OCI-LY3 (cell line): ENCODE measurements around the gene GALNT10.

Source experiments
- H2AFZ ChIP-seq: fragments of 200-600, 300-600 bp; shearing (Covaris generic); 2 replicates; pipeline ENCODE4 v1.6.0; 2014; ENCODE audit warnings: antibody characterized with exemption, low read depth, low read length
- H3K27ac ChIP-seq: fragments of 200-600, 300-600 bp; sonication (generic); 2 replicates; pipeline ENCODE4 v1.5.1; 2014; ENCODE audit warnings: mild to moderate bottlenecking, low read length, moderate library complexity, mixed read lengths
- H3K27me3 ChIP-seq: fragments of 200-600, 300-600 bp; sonication (generic); 2 replicates; pipeline ENCODE4 v1.6.1; 2014; ENCODE audit warnings: low read depth, low read length, mixed read lengths
- H3K36me3 ChIP-seq: fragments of 200-600, 300-600 bp; sonication (generic); replicated peaks from 2 replicates; pipeline ENCODE3; 2014; ENCODE audit warnings: low read depth, low read length, mixed read lengths
- H3K4me1 ChIP-seq: fragments of 300-600, 200-600 bp; sonication (generic); 2 replicates; pipeline ENCODE4 v1.6.1; 2014; ENCODE audit warnings: low read length, mixed read lengths
- H3K4me2 ChIP-seq: fragments of 200-600, 300-600 bp; sonication (generic); 2 replicates; pipeline ENCODE4 v1.6.1; 2014; ENCODE audit warnings: low read length, mixed read lengths
- H3K4me3 ChIP-seq: fragments of 300-600, 200-600 bp; sonication (generic); 2 replicates; pipeline ENCODE4 v1.5.1; 2014; ENCODE audit warnings: antibody characterized with exemption, mild to moderate bottlenecking, low read length, moderate library complexity
- H3K79me2 ChIP-seq: fragments of 300-600, 200-600 bp; shearing (Covaris generic); 2 replicates; pipeline ENCODE4 v1.6.1; 2014; ENCODE audit warnings: mild to moderate bottlenecking, low read length, mixed read lengths
- H3K9ac ChIP-seq: fragments of 300-600, 200-600 bp; shearing (Covaris generic); 2 replicates; pipeline ENCODE4 v1.6.0; 2014; ENCODE audit warnings: mild to moderate bottlenecking, low read length, moderate library complexity
- H3K9me3 ChIP-seq: fragments of 200-600, 300-600 bp; shearing (Covaris generic); 2 replicates; pipeline ENCODE4 v1.6.1; 2014; ENCODE audit warnings: low read length, mixed read lengths; ENCODE audit not compliant: insufficient read depth
- H4K20me1 ChIP-seq: fragments of 200-600, 300-600 bp; sonication (generic); 2 replicates; pipeline ENCODE4 v1.6.1; 2016; ENCODE audit warnings: low read length, mixed read lengths; ENCODE audit not compliant: insufficient read depth
- EZH2phosphoT487 ChIP-seq: fragments of 200-600 bp; shearing (Covaris generic); IDR thresholded peaks from 2 replicates; pipeline ENCODE4 v1.6.1; 2018; ENCODE audit warnings: antibody characterized with exemption, mixed run types, low read depth
- TF ChIP-seq, protein P1 (sequence below): fragments of 200-600, 300-600 bp; sonication (generic); IDR thresholded peaks from 2 replicates; pipeline ENCODE4 v1.5.1; 2014; ENCODE audit warnings: antibody characterized with exemption, low read length, low read depth

Gene GALNT10

DNA sequence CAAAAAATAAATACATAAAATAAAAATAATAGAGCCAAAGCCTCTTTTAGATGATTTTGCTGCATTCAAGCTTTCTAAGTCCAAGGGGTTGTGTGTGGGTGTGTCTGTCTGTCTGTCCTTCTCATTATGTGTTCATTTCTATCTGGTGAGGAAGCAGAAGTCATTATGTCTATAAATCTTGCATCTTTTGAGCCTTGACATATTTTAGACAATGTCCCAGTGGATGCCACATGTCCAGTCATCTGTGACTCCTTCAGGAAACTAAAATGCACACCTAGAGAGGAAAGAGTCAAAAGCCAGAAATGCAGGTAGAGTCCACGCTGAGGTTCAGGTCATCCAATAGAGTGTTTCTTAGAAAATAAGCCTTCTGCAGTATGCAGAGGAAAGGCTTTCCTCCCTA is 80.9 kb downstream of the GALNT10 start:
- Histone ChIP-seq H3K36me3 (no peaks in the 10 kb centered on the region), H3K9me3 (no peaks in the 10 kb centered on the region), H2AFZ (no peak overlapping the region), H3K79me2 (no peaks in the 10 kb centered on the region), H3K27me3 (no peaks in the 10 kb centered on the region), H3K4me2 (no peak overlapping the region), H3K4me3 (no peak overlapping the region), H3K9ac (no peak overlapping the region), H3K4me1 (no peaks in the 10 kb centered on the region), H3K27ac (no peak overlapping the region), H4K20me1 (no peaks in the 10 kb centered on the region)
- TF ChIP-seq, protein P1, sequence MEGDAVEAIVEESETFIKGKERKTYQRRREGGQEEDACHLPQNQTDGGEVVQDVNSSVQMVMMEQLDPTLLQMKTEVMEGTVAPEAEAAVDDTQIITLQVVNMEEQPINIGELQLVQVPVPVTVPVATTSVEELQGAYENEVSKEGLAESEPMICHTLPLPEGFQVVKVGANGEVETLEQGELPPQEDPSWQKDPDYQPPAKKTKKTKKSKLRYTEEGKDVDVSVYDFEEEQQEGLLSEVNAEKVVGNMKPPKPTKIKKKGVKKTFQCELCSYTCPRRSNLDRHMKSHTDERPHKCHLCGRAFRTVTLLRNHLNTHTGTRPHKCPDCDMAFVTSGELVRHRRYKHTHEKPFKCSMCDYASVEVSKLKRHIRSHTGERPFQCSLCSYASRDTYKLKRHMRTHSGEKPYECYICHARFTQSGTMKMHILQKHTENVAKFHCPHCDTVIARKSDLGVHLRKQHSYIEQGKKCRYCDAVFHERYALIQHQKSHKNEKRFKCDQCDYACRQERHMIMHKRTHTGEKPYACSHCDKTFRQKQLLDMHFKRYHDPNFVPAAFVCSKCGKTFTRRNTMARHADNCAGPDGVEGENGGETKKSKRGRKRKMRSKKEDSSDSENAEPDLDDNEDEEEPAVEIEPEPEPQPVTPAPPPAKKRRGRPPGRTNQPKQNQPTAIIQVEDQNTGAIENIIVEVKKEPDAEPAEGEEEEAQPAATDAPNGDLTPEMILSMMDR: no peak
- TF ChIP-seq EZH2phosphoT487: no peak

DNA sequence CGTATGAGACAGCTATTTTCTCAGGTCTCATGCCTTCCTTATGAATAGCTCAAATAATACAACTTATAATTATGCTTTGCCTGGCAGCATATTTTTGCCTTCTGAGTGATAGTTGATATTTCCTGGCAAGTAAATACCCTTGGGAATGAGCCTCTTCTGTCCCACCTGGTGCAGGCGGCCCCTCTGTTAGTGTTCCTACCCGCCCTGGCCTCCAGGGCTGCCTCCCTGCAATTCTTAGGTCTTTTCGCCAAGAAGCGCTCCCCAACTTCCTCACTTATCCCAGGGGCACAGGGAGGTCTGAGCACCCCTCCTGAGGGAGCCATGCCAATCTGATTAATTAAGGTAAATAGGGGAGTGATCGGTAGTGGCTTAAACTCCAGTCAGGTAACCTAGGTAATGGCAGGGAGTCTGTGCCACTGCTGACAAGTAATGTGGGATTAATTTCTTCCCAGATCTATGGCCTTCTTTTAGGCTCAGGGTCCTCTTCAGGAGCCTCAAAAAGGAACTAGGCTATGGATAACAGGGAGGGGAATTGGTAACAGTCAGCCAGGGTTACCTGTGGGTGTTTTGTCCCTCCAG is 81.5 kb downstream of the GALNT10 start:
- Histone ChIP-seq H3K4me1 (no peaks in the 10 kb centered on the region), H3K27ac (no peak overlapping the region), H3K36me3 (no peaks in the 10 kb centered on the region), H3K9ac (no peak overlapping the region), H3K4me2 (no peak overlapping the region), H4K20me1 (no peaks in the 10 kb centered on the region), H3K27me3 (no peaks in the 10 kb centered on the region), H3K4me3 (no peak overlapping the region), H3K79me2 (no peaks in the 10 kb centered on the region), H3K9me3 (no peaks in the 10 kb centered on the region), H2AFZ (no peak overlapping the region)
- TF ChIP-seq, protein P1: no peak
- no peak for TF ChIP-seq EZH2phosphoT487

DNA sequence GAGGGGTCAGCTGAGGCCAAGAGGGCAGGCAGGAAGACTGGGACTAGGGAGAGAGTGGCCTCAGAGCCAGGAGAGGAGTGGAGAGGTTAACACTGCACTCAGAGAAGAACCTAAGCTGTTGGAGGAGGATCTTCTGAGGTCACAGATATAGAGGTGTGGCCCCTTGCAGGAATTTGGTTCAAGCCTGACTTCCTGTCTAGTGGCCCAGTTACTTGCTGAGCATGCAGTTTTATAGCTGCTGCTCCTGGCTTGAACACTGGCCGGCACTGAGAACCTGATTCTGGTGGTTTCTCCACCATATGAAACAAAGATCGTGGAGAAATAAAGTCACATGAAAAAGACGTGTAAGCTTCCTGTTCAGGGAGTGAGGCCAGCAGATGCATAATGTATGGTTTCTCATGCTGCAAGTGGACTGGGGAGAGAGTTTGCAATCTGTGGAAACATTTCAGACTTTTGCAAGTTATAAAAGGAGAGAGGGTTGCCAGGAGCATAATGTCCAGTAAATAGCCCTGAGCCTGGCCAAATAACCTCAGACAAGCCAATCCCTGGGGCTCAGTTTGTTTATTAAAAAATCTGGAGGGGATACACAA is 82.6 kb downstream of the GALNT10 start:
- no peak overlapping the region for H2AFZ ChIP-seq
- no peaks in the 10 kb centered on the region for H3K79me2 ChIP-seq
- no peak overlapping the region for H3K9ac ChIP-seq
- H3K36me3 ChIP-seq: no peaks in the 10 kb centered on the region
- no peaks in the 10 kb centered on the region for H3K27me3 ChIP-seq
- TF ChIP-seq, protein P1: no peak
- TF ChIP-seq EZH2phosphoT487: no peak
- no peaks in the 10 kb centered on the region for H4K20me1 ChIP-seq
- no peak overlapping the region for H3K27ac ChIP-seq
- no peak overlapping the region for H3K4me2 ChIP-seq
- no peaks in the 10 kb centered on the region for H3K9me3 ChIP-seq
- H3K4me1 ChIP-seq: no peaks in the 10 kb centered on the region
- H3K4me3 ChIP-seq: no peak overlapping the region

DNA sequence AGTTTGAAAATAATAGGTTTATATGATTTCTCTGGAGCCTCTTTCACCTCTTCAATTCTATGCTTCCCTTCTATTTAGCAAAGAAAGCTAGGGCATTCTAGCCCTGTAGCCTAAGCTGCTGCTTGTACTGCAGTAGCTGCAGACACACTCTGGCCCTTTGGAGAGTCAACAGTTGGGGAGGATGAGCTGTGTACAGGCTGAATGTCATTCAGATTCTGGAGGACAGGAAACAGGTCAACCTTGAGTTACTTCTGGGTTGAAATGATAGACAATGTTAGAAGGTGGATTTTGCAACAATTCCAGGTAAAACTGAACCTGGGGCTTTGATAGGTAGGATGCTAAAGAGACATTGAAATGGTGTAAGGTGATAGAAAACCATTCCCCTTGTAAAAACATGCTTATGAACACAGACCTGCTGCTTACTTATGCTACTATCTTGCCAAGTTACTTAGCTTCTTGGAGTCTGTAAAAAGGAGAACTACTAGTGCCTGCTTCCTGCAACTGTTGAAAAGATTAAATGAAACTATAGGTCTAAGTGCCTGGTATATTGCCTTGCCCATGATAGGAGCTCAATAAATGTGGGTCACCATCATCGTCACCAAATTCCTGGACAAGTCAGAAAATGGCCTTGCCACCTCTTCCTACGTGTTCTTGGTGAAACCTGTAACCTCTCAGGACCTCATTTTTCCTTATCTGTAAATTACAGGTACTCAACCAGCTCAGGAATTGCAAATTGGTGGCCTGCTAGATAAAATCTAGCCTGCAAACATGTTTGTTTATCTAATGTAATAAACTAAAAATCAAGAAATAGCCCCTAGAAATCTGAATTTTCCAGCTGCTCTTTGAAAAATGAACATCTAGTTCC is 83.7 kb downstream of the GALNT10 start:
- Histone ChIP-seq H3K4me2 (no peak overlapping the region), H3K36me3 (no peaks in the 10 kb centered on the region), H3K79me2 (no peaks in the 10 kb centered on the region), H3K9me3 (no peaks in the 10 kb centered on the region), H3K4me1 (0 out of 2 replicates have a peak, but pooled peaks cover 6% of the 10 kb centered on the region), H4K20me1 (no peaks in the 10 kb centered on the region), H3K9ac (no peak overlapping the region), H3K4me3 (no peak overlapping the region), H3K27me3 (no peaks in the 10 kb centered on the region), H2AFZ (no peak overlapping the region), H3K27ac (no peak overlapping the region)
- no peak for TF ChIP-seq EZH2phosphoT487
- TF ChIP-seq, protein P1: no peak
